RCC 7860 (cell line): Measurements from ENCODE around the gene SLC28A1.
"Not testable (repeated sequence)": the region's sequence is repeated elsewhere in the genome, so short reads cannot be mapped to it uniquely, and the experiment has no call there.

Experiments used
- DNase-seq: peaks from one replicate; pipeline ENCODE4 v3.0.0-alpha.2; 2015; ENCODE audit warnings: low spot score
- FAIRE-seq: peaks from 2 replicates; lab custom pipeline; 2012; peaks lifted over from hg19 to GRCh38; lab: Jason Lieb, UNC

SLC28A1 gene

GRCh38 chr15:84883916-84884781 is at the start of gene SLC28A1:
Gene SLC28A1 (plus strand): TSS chr15:84884662. CDS start chr15:84887761, 3,099 bp downstream.
- no peak for FAIRE-seq
- no peak for DNase-seq

- FAIRE-seq, result no peak
- DNase-seq, result no peak
Observed at GRCh38 chr15:84834969-84835368, 49.5 kb upstream of the SLC28A1 start.

- FAIRE-seq (no peak), DNase-seq (no peak)
Observed at GRCh38 chr15:84835661-84836337, 48.7 kb upstream of the SLC28A1 start.

- FAIRE-seq (no peak), DNase-seq (no peak)
Observed at GRCh38 chr15:84836844-84837243, 47.6 kb upstream of the SLC28A1 start.

- DNase-seq (no peak), FAIRE-seq (no peak)
Observed at GRCh38 chr15:84839714-84840113, 44.7 kb upstream of the SLC28A1 start.

GRCh38 chr15:84840255-84840654 is 44.2 kb upstream of the SLC28A1 start:
- DNase-seq, result no peak
- no peak for FAIRE-seq

- FAIRE-seq, result peak; percentile 8
- DNase-seq, result peak; percentile 72
Observed at GRCh38 chr15:84840741-84841429, 43.6 kb upstream of the SLC28A1 start.

- no peak for DNase-seq
- FAIRE-seq, result no peak
Observed at GRCh38 chr15:84842781-84843180, 41.7 kb upstream of the SLC28A1 start.

GRCh38 chr15:84844964-84845363 is 39.5 kb upstream of the SLC28A1 start:
- no peak for FAIRE-seq
- no peak for DNase-seq

- not testable (repeated sequence) for FAIRE-seq
Observed at GRCh38 chr15:84845631-84846030, 38.8 kb upstream of the SLC28A1 start.

GRCh38 chr15:84846269-84846668 is 38.2 kb upstream of the SLC28A1 start:
- no peak for DNase-seq
- FAIRE-seq, result no peak

More at GRCh38 chr15:84845631-84846030, 38.8 kb upstream of the SLC28A1 start:
- peak; percentile 33 for DNase-seq

GRCh38 chr15:84847382-84847781 is 37.1 kb upstream of the SLC28A1 start:
- DNase-seq (no peak), FAIRE-seq (no peak)

- FAIRE-seq, result no peak
- no peak for DNase-seq
Observed at GRCh38 chr15:84852212-84852611, 32.2 kb upstream of the SLC28A1 start.

- FAIRE-seq, result no peak
- no peak for DNase-seq
Observed at GRCh38 chr15:84855136-84855535, 29.3 kb upstream of the SLC28A1 start.

- FAIRE-seq (no peak), DNase-seq (no peak)
Observed at GRCh38 chr15:84855765-84856164, 28.7 kb upstream of the SLC28A1 start.

GRCh38 chr15:84856731-84857417 is 27.6 kb upstream of the SLC28A1 start:
- FAIRE-seq, result no peak
- no peak for DNase-seq

GRCh38 chr15:84857418-84858004 is 27.0 kb upstream of the SLC28A1 start:
- no peak for FAIRE-seq

GRCh38 chr15:84858231-84858630 is 26.2 kb upstream of the SLC28A1 start:
- FAIRE-seq (no peak), DNase-seq (no peak)

More at GRCh38 chr15:84857418-84858004, 27.0 kb upstream of the SLC28A1 start:
- DNase-seq, result no peak

GRCh38 chr15:84859144-84859543 is 25.3 kb upstream of the SLC28A1 start:
- FAIRE-seq (no peak), DNase-seq (no peak)

GRCh38 chr15:84859651-84860050 is 24.8 kb upstream of the SLC28A1 start:
- DNase-seq (no peak), FAIRE-seq (no peak)
